NCI-H345 treated with DMSO at 0.1 percent for 48 hours (cell line): Measurements from ENCODE around the gene ZNF440.
A peak's percentile ranks its signal among the peaks of the same experiment; 100 is the strongest.
"Not testable (repeated sequence)": the region's sequence is repeated elsewhere in the genome, so short reads cannot be mapped to it uniquely, and the experiment has no call there.

Experiments
- DNase-seq: peaks from one replicate; lab custom pipeline; 2025; ENCODE audit not compliant: unreplicated experiment; lab: John Stamatoyannopoulos, UW

The ZNF440 gene

GRCh38 chr19:11814029-11814699 lies at the start of gene ZNF440:
TSS of gene ZNF440 (plus strand) at chr19:11814273. CDS start at chr19:11814448, 175 bp downstream.
- DNase-seq, result peak; percentile 21

DNA sequence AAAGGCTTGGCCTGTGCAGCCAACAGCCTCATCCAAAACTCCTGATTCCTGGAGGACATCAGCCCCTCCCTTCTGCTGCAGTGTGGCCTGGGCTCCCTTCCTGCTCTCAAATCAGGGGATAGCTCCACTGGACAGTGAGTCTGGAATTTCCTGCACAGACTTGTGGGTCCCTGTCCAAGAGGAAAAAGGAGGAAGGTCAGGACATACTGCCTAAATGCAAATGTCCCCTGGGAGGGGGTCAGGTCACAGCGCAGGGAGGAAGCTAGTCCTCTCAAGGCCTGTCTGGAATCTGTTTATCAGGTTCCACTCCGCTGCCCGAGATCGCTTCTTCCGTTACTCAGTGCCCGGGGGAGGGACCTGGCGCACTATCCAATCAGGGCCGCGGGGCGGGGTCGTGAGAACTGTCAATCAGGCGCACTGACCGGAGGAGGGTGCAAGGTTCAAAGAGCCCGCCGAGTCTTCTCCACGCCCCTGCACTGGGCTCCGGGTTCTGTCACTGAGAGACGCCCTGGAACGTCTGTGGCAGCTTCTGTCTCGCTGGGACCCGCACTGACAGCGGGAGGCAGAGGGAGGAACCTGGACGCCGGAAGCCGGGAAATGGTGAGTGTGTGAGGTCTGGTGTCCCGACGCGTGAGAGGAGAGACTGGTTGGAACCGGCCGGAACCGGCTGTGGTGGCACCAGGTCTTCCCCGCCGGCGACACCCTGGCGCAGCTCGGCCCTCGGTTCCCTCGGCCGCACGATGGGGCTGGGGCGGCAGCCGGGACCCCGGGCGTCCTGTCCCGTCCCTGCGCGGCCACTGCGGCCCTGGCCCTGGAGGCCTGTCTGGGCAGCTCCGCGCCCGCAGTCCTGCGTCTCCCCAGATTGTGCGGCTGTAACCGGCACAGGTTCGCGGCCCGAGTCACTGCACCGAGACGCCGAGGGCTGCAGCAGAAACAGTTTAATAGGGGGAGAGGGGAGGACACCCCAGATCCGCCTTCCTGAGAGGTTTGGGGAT lies 47.2 kb upstream of the ZNF440 start, which contains the start of gene ZNF441:
ZNF441 (plus strand) TSS at position 404 of the 995 bp plus-strand sequence; CDS start at position 598, 194 bp downstream.
- peak; percentile 18 for DNase-seq

DNA sequence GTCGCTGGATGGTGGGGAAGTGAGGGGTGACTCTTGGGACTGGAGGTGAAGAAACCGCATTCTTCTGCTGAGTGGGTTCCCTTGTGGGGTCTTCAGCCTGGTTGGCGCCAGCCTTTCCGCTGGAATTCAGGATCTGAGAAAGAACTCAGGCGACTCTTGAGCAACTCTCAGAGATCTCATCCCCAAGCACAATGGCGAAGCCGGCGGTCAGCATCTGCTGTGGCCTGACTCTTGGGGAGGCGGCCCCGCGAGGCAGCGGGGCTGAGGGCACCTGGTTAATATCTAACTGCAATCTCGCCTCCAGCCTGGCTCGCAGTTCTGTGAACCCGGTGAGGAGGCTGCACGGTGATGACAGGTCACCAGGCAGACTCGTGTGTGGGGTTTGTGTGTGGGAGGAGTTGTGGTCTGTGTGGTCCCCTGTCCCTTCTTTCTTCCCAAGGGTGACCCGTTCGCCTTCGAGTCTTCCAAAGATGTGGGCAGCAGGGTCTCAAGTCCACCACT lies 46.4 kb upstream of the ZNF440 start:
- no peak for DNase-seq

DNA sequence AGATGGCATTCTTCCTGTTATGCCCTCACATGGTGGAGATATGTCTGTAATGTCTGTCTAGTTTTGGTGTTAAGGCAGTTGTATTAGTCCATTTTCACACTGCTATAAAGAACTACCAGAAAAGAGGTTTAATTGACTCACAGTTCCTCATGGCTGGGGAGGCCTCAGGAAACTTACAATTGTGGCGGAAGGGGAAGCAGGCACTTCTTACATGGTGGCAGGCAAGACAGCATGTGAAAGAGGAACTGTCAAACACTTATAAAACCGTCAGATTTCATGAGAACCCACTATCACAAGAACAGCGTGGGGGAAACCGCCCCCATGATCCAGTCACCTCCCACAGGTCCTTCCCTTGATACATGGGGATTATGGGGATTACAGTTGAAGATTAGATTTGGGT lies 44.1 kb upstream of the ZNF440 start:
- no peak for DNase-seq

DNA sequence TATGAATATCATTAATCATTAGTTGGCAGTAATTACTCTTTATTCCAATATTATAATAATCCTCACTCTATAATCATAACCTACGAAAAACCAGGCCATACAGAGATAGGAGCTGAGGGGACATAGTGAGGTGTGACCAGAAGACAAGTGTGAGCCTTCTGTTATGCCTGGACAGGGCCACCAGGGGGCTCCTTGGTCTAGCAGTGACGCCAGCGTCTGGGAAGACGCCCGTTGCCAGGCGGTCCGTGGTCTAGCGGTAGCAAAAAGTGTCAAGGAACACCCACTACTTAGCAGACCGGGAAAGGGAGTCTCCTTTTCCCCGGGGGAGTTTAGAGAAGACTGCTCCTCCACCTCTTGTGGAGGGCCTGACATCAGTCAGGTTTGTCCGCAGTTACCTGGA lies 42.6 kb upstream of the ZNF440 start:
- DNase-seq, result not testable (repeated sequence)

DNA sequence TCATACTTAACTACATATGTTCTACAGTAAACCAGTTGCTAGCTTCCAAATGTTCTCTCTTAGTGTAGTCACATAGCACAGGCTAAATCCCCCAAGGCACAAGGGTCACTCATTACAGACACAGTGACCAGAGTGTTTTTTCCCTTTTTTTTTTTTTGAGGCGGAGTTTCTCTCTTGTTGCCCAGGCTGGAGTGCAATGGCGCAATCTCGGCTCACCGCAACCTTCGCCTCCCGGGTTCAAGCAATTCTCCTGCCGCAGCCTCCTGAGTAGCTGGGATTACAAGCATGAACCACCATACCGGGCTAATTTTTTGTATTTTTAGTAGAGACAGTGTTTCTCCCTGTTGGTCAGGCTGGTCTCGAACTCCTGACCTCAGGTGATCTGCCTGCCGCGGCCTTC lies 37.4 kb upstream of the ZNF440 start:
- not testable (repeated sequence) for DNase-seq

- no peak for DNase-seq
Measured at GRCh38 chr19:11780431-11781020, 33.5 kb upstream of the ZNF440 start.

DNA sequence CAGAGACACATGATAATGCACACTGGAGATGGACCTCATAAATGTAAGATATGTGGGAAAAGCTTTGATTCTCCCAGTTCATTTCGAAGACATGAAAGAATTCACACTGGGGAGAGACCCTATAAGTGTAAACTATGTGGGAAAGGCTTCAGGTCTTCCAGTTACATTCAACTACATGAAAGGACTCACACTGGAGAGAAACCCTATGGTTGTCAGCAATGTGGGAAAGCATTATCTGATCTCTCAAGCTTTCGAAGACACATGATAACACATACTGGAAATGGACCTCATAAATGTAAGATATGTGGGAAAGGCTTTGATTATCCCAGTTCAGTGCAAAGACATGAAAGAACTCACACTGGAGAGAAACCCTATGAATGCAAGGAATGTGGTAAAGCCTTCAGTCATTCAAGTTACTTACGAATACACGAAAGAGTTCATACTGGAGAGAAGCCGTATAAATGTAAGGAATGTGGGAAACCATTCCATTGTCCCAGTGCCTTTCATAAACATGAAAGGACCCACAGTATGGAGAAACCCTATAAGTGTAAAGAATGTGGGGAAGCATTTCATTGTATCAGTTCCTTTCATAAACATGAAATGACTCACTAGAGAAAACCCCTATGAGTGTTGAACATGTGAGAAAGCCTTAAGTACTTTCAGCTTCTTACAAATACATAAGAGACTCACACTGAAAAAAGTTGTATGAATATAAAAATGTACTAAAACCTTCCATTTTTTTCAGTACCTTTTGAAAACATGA lies 32.6 kb upstream of the ZNF440 start:
- DNase-seq, result no peak

DNA sequence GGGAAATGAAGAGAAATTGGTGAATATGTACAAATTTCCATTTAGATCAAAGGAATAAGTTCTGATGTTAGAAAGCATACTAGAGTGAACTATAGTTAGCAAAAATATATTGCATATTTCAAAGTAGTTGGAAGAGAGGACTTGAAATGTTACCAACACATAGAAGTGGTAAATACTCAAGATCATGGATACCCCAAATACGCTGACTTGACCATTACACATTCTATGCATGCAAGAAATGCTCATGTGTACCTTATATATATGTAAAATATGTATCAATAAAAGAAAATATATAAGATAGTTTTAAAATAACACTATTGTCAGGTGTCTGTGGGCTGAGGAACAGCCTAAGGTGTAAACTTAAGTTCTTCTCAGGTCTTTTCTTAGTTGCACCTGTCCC lies 30.3 kb upstream of the ZNF440 start:
- DNase-seq, result no peak

DNA sequence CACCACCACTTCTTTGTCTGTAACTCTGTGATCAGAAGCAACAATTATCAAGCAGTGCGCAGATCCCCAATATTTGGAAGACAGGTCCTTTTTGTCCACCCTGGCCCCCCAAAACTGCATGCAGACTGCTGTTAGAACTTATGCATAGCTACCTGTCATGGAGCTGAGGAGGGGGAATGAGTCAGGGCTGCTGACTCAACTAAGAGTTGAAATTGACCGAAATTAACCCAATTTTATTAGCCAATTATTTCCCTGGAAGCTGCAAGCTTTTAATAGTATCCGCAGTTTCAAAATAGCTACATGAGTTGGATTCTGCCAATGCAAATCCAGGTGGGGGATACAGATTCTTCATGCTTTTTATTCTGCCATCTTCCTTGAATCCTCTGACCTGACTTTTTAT lies 29.7 kb upstream of the ZNF440 start:
- no peak for DNase-seq

- DNase-seq, result no peak
Measured at GRCh38 chr19:11787536-11787935, 26.5 kb upstream of the ZNF440 start.

GRCh38 chr19:11792942-11793341 lies 21.1 kb upstream of the ZNF440 start:
- DNase-seq, result no peak

- peak; percentile 52 for DNase-seq
Measured at GRCh38 chr19:11797491-11797890, 16.6 kb upstream of the ZNF440 start.

DNA sequence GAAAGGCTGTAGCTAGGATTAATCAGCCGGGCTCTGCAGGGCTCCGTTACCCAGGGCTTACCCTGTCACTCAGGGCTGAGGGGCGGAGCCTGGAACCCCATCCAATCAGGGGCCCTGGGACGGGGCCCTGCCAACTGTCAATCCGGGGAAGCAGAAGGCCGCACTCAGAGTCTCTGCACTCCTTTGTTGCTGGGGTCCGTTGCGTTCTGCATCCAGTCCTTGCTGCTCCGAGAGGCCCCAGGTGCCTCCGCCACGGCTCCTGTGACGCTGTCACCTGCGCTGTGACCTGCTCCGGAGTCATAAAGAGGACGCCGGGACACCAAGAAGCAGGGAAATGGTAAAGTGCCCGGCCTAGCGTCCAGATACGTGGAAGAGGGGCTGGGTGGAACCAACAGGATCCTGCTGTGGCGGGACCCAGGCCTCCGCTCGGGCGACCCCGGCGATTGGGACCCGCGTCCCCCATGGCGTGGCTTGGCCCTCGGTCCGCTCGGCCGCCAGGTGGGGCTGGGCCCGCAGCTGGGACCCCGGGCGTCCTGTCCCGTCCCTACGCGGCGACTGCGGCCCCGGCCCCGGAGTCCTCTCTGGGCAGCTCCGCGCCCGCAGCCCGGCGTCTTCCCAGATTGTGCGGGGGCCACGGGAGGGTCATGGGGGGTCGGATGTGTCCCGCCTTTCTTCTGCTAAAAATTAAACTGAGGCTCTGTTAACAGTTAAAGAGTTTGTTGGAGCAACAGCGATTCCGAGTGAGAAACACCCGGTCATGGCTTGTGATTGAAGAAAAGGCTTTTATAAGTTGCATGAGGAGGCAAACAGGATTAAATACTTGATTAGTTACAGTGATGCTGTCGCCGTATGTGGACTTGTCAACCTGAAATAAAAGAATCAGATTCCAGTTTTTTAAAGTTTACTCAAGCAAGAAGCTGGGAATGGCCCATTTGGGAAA lies 15.4 kb upstream of the ZNF440 start, which contains the start of gene ZNF491:
ZNF491 (plus strand) TSS at position 133 of the 940 bp plus-strand sequence. CDS start 7,431 bp downstream, outside the sequence.
- DNase-seq, result peak; percentile 42

DNA sequence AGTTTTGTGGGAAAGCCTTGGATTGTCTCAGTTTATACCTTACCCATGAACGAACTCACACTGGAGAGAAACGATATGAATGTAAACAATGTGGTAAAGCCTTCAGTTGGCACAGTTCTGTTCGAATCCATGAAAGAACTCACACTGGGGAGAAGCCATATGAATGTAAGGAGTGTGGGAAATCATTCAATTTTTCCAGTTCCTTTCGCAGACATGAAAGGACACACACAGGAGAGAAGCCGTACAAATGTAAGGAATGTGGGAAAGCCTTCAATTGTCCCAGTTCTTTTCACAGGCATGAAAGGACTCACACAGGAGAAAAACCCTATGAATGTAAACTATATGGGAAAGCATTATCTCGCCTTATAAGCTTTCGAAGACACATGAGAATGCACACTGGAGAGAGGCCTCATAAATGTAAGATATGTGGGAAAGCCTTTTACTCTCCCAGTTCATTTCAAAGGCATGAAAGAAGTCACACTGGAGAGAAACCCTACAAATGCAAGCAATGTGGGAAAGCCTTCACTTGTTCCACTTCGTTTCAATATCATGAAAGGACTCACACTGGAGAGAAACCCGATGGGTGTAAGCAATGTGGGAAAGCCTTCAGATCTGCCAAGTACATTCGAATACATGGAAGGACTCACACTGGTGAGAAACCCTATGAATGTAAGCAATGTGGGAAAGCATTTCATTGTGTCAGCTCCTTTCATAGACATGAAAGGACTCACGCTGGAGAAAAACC lies 7.5 kb upstream of the ZNF440 start:
- no peak for DNase-seq

DNA sequence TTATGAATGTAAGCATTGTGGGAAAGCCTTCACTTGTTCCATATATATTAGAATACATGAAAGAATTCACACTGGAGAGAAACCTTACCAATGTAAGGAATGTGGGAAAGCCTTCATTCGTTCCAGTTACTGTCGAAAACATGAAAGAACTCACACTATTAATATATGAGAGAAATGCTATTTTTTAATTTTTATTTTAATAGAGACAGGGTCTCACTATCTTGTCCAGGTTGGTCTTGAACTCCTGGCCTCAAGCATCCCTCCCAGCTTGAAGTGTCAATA lies 7.0 kb upstream of the ZNF440 start:
- DNase-seq, result no peak

DNA sequence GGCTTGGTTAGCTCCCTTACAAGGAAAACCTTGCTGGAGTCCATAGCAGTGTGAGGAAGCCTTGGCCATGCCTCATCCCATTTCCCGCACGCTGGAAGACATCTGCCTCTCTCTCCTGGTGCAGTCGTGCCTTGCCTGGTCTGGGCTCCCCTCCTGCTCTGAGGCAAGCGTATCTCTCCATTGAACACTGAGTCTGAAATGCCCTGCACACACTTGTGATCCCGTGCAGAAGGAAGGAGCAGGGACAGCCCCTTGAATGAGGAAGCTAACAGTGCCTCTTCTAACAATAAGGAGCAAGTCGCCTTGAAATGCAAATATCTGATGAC lies 407 bp upstream of the ZNF440 start:
- DNase-seq, result no peak

DNA sequence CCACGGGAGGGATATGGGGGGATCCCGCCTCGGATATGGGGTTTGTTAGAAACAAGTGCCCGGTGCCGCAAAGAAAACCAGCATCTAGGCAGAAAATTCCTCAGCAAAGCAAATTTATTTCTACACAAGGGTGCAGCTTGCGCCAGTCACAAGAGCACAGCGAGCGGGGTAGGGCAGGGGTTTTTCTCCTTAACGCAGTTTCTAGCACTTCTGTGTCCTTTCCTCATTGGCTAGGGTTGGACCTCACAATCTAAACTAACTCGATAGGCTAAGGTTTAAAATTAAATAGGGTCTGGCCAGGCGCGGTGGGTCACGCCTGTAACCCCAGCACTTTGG lies 595 bp downstream of the ZNF440 start:
- no peak for DNase-seq

DNA sequence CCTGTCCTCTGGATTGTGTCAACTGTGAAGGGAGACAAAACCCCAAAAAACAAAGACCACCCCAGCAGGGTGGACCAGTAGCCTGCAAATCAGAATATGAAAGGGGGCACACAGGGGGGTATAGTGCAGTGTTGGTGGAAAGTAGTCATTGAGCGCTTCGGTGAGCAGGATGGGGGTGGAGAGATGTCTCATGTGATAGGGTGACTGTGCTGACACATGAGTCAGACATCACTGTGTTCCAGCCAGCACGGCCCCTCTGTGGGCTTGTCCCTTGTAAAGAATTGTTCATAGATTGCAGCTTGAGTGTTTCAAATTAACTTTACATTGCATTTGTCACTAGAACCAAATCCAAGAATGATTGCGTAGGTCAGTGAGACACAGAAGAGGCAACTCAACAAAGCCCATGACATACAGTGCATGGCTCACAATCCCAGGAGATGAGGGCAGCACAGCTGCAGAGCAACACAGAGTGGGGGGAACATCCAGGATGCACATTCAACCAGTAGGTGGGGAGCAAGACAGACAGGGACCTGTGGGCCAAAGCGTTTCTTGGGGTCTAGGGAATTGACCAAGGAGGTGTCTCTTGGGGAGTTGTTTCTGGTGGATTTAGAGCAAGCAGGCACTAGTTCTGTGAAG lies 7.5 kb downstream of the ZNF440 start:
- no peak for DNase-seq
